GM06990 (cell line): Measurements from ENCODE around the gene REPS1.

Experiments
- DNase-seq: peaks from one replicate; pipeline ENCODE4 v3.0.0-alpha.2; 2011; ENCODE audit not compliant: insufficient read length; ENCODE audit errors: extremely low read depth
- H3K27me3 ChIP-seq: replicated peaks from 2 replicates; pipeline ENCODE4 v1.6.0; 2011; ENCODE audit warnings: low read length; ENCODE audit not compliant: control insufficient read depth, insufficient read depth
- H3K36me3 ChIP-seq: 2 replicates; pipeline ENCODE4 v1.5.1; 2011; ENCODE audit warnings: low read length; ENCODE audit not compliant: control insufficient read depth, insufficient read depth
- H3K4me3 ChIP-seq: replicated peaks from 2 replicates; pipeline ENCODE4 v1.5.1; 2011; ENCODE audit warnings: low read depth, mild to moderate bottlenecking, control low read depth, low read length
- TF ChIP-seq, protein P1 (sequence below): IDR thresholded peaks from 2 replicates; pipeline ENCODE4 v1.5.1; 2011; ENCODE audit warnings: low read length, control low read depth, mild to moderate bottlenecking, inconsistent platforms; ENCODE audit not compliant: insufficient read depth, poor library complexity, severe bottlenecking

The REPS1 gene

DNA sequence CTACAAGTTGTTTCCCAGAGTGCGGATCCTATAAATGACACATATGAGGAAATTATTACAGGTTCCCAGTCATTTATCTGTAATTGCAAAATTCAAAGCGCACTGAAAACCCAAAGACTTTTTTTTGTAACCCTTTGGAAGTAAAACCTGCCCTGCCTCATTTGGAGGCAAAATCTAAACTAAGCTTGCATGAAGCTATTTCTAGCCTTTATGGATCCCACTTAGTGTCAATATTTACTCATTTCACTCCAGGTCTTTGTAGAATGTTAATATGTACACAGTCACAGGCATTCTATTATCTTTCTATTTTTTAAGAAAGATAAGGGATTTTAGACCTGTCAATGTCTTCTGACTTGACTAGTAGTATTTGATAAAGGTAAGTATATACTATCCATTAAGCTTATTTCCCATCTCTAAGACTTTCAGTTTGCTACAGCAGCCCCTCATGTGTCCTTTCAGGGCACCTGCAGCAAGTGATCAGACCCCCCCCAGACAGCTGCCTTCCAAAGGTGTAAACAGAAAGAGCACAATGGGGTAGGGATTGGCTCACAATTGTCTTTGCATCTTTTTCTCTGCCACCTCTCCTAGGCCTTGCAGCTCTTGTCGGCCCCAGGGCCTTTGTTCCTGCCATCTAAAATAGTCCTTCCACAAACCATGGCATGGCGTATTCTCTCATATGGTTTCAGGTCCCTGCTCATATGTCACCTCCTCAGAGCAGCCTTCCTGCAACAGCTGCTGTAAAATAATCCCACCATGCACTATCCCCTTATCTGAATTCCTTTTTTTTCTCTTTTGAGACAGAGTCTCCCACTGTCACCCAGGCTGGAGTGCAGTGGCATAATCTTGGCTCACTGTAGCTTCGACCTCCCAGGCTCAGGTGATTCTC lies 1.3 kb upstream of the REPS1 start:
- no peaks in the 10 kb centered on the region for H3K27me3 ChIP-seq
- H3K36me3 ChIP-seq, result no peaks in the 10 kb centered on the region
- H3K4me3 ChIP-seq, result no peak overlapping the region
- TF ChIP-seq, protein P1, sequence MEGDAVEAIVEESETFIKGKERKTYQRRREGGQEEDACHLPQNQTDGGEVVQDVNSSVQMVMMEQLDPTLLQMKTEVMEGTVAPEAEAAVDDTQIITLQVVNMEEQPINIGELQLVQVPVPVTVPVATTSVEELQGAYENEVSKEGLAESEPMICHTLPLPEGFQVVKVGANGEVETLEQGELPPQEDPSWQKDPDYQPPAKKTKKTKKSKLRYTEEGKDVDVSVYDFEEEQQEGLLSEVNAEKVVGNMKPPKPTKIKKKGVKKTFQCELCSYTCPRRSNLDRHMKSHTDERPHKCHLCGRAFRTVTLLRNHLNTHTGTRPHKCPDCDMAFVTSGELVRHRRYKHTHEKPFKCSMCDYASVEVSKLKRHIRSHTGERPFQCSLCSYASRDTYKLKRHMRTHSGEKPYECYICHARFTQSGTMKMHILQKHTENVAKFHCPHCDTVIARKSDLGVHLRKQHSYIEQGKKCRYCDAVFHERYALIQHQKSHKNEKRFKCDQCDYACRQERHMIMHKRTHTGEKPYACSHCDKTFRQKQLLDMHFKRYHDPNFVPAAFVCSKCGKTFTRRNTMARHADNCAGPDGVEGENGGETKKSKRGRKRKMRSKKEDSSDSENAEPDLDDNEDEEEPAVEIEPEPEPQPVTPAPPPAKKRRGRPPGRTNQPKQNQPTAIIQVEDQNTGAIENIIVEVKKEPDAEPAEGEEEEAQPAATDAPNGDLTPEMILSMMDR, result no peak
- DNase-seq, result no peak

DNA sequence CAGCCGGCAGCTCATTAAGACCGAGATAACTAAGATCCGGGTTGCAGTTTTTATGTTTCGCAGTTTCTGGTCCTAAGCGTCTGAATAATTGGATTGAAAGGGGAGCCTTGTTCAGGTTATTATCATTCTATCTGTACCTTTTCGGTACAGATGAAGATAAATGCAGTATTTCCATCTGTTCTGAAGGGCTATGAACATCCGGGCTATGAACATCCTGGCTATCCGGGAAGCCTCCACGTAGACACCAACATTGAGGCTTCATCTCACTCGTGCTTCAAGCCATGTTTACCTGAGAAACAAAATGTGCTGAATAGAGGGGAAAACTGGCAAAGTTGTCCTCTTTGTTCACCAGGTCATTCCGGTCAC lies 399 bp upstream of the REPS1 start:
- TF ChIP-seq, protein P1, result no peak
- DNase-seq, result no peak
- Histone ChIP-seq H3K4me3 (peak overlapping the region; percentile 88), H3K27me3 (no peaks in the 10 kb centered on the region), H3K36me3 (no peaks in the 10 kb centered on the region)

DNA sequence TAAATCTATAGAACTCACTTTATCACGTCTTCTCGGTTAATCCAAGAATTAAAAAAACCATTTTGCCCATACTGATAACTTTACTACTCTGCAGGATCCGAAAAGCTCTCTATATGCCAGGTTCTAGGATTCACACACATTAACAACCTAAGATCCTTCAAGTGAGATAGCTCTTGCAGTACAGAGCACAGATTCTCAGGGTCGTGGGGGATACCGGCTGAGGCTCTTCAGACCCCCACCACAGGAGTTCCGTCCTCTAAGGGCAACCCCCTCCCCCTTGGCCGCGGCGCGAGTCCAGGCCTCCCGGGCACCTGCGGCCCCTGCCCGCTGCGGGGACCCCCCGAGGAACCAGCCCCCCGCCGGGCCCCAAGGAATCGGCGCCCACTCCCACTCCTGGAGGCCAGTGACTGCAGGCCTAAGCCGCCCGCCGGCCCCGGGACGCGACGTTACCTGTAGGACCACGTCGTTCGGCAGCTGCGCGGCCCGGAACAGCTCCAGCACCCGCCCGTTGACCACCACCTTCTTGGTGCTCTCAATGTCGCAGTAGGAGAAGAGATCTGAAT lies 892 bp downstream of the REPS1 start:
- no peaks in the 10 kb centered on the region for H3K36me3 ChIP-seq
- no peak for DNase-seq
- H3K4me3 ChIP-seq, result peak overlapping the region; percentile 88

DNA sequence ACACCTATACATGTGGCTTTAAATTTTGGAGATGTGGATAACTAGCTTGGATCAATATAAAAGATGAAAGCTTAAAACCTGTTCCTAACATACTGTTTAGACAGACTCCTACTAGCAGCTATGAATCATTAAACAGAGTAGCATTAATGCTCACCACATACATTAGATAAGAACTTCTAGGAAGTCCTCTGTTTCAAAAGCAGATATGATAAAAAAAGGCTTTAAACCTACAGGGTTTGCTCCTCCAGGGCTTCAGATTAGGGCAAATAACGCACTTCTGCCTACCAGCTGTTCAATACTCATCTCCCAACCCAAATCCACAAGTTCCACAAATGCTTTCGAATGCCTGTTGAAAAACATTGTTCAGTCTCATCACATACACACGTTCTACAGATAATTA lies 1.5 kb downstream of the REPS1 start:
- no peak for DNase-seq
- TF ChIP-seq, protein P1, result no peak
- no peaks in the 10 kb centered on the region for H3K27me3 ChIP-seq
- no peaks in the 10 kb centered on the region for H3K36me3 ChIP-seq
- H3K4me3 ChIP-seq, result peak overlapping the region; percentile 88

More for the DNA sequence above, 892 bp downstream of the REPS1 start:
- TF ChIP-seq, protein P1, result no peak
- no peaks in the 10 kb centered on the region for H3K27me3 ChIP-seq

DNA sequence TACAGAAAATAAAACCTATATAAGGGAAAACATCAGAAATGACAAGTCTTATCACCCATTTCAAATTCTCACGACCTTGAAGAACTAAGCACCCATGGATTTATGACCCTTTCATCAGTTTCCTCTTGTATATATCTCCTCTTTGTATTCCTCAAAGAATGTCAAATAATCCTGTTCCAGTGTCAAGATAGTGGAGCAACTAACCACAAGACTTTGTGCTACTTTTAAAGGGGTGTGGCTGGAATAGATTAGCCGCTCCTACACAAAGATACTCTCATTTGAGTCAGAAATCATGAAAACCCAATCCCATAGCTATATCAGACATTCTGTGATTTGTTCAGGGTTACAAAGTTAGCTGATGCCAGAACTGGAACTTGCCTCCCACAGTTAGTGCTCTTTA lies 6.6 kb downstream of the REPS1 start:
- DNase-seq, result no peak
- Histone ChIP-seq H3K27me3 (no peaks in the 10 kb centered on the region), H3K4me3 (no peak overlapping the region), H3K36me3 (no peaks in the 10 kb centered on the region)
- TF ChIP-seq, protein P1, result no peak
